SU-DHL-6 (cell line): ENCODE results near the gene TGFA.

ENCODE experiments used
- H2AFZ ChIP-seq: fragments of 200-600 bp; sonication (generic); 2 replicates; pipeline ENCODE4 v1.6.1; 2014; ENCODE audit warnings: low read depth, mild to moderate bottlenecking, moderate library complexity, mixed read lengths, antibody characterized with exemption, low read length; ENCODE audit not compliant: severe bottlenecking
- H3F3A ChIP-seq: fragments of 200-600 bp; shearing (Covaris generic); 2 replicates; pipeline ENCODE4 v1.6.0; 2016; ENCODE audit warnings: antibody characterized with exemption, mild to moderate bottlenecking; ENCODE audit not compliant: insufficient read depth
- H3K27ac ChIP-seq: fragments of 200-600 bp; sonication (generic); 2 replicates; pipeline ENCODE4 v1.5.1; 2016; ENCODE audit warnings: low read depth, mild to moderate bottlenecking, low read length, moderate library complexity, mixed read lengths
- H3K27me3 ChIP-seq: fragments of 200-600 bp; sonication (generic), shearing (Covaris generic); 2 replicates; pipeline ENCODE4 v1.6.0; 2014; ENCODE audit warnings: mild to moderate bottlenecking, low read length
- H3K36me3 ChIP-seq: fragments of 200-600 bp; sonication (generic); 2 replicates; pipeline ENCODE4 v1.6.1; 2014; ENCODE audit warnings: mild to moderate bottlenecking, low read length, mixed read lengths
- H3K4me2 ChIP-seq: fragments of 300-600, 200-600 bp; shearing (Covaris generic), sonication (generic); 2 replicates; pipeline ENCODE4 v1.6.0; 2014; ENCODE audit warnings: low read length, low read depth, mild to moderate bottlenecking; ENCODE audit not compliant: poor library complexity, severe bottlenecking
- H3K4me3 ChIP-seq: fragments of 200-600 bp; sonication (generic); 2 replicates; pipeline ENCODE4 v1.5.1; 2014; ENCODE audit warnings: antibody characterized with exemption, low read length, mild to moderate bottlenecking, mixed read lengths; ENCODE audit not compliant: insufficient read depth, poor library complexity, severe bottlenecking
- H3K79me2 ChIP-seq: fragments of 200-600 bp; sonication (generic); 2 replicates; pipeline ENCODE4 v1.6.1; 2014; ENCODE audit warnings: mild to moderate bottlenecking, low read length, moderate library complexity; ENCODE audit not compliant: insufficient read depth
- H3K9ac ChIP-seq: fragments of 200-600 bp; sonication (generic); 2 replicates; pipeline ENCODE4 v1.7.0; 2014; ENCODE audit warnings: mild to moderate bottlenecking, low read length
- H3K9me2 ChIP-seq: fragments of 200-600 bp; sonication (generic); replicated peaks from 2 replicates; pipeline ENCODE4 v1.6.1; 2014; ENCODE audit warnings: low read length; ENCODE audit not compliant: insufficient read depth
- H3K9me3 ChIP-seq: fragments of 200-600 bp; sonication (generic); 2 replicates; pipeline ENCODE4 v1.6.1; 2014; ENCODE audit warnings: low read length, mixed read lengths; ENCODE audit not compliant: insufficient read depth
- H4K20me1 ChIP-seq: fragments of 200-600 bp; sonication (generic); 2 replicates; pipeline ENCODE4 v1.6.1; 2014; ENCODE audit warnings: low read depth, mild to moderate bottlenecking, antibody characterized with exemption, low read length, moderate library complexity, mixed read lengths
- CTCF ChIP-seq: fragments of 200-600 bp; sonication (generic); IDR thresholded peaks from one replicate; pipeline ENCODE4 v1.5.1; 2017; ENCODE audit warnings: antibody characterized with exemption, mild to moderate bottlenecking, low read length, moderate library complexity; ENCODE audit not compliant: insufficient read depth, poor library complexity, severe bottlenecking
- EZH2phosphoT487 ChIP-seq: fragments of 200-600 bp; sonication (generic), shearing (Covaris generic); conservative IDR thresholded peaks from 2 replicates; pipeline ENCODE4 v1.6.1; 2018; ENCODE audit warnings: mild to moderate bottlenecking, antibody characterized with exemption, low read length, moderate library complexity, mixed read lengths

Gene TGFA

DNA sequence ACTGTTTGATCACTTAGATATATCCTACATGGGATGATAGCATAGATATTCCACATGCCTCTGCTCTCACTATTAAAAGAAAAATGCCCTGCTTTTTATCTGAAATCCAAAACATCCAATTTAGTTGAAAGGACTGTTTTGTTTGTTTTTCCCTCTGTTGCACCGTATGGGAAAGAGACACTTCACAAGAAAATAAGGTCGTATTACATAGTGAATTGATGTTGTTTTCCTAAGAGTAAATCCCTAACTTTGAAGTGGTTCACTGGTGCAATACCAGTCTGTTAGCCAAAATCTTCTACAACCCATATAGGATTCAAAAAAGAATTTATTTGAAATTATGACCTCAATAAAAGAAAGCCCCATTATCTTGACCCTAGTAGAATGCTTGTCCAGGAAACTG lies 18.1 kb downstream of the TGFA start:
- no peak for TF ChIP-seq CTCF
- TF ChIP-seq EZH2phosphoT487: no peak
- Histone ChIP-seq H3K36me3 (no peaks in the 10 kb centered on the region), H3K27me3 (no peaks in the 10 kb centered on the region), H3F3A (no peaks in the 10 kb centered on the region), H3K79me2 (no peaks in the 10 kb centered on the region), H4K20me1 (no peaks in the 10 kb centered on the region), H2AFZ (no peak overlapping the region), H3K27ac (no peak overlapping the region), H3K9me3 (no peaks in the 10 kb centered on the region), H3K9me2 (no peaks in the 10 kb centered on the region), H3K4me3 (no peak overlapping the region), H3K9ac (no peak overlapping the region), H3K4me2 (no peak overlapping the region)

DNA sequence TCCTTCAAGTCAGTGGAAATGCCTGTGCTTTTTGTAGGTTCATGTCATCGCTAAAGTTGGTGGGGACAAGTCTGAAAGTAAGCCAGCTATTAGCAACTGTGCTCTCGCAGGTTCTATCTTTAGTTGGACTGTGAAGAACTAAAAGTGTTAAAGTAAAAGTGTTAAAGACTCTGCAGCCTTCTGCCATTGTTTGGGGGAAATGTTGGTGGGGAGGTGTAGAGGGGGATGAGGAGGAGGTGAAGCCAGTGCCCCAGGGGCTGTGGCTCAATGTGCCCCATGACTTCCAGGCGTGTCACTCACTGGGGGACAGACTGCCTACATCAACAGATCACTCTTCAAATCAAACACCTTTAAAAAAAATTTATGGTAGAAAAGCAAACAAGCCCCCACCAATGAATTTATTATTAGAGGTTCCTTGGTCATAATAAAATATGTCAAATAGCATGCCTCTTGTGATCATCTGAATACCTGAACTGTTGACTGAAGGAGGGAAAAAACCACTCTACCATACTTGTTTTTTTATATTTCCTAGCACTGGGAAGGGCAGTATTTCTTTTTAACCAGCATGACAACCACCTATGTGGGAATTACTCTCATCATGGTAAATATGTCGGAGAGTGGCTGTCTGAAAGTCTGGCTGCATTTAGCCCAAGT lies 19.3 kb downstream of the TGFA start:
- no peak overlapping the region for H3K4me3 ChIP-seq
- no peaks in the 10 kb centered on the region for H3K79me2 ChIP-seq
- H3K27me3 ChIP-seq: no peaks in the 10 kb centered on the region
- H3K4me2 ChIP-seq: no peak overlapping the region
- no peaks in the 10 kb centered on the region for H3F3A ChIP-seq
- H2AFZ ChIP-seq: no peak overlapping the region
- H3K9ac ChIP-seq: no peak overlapping the region
- TF ChIP-seq CTCF: no peak
- no peak for TF ChIP-seq EZH2phosphoT487
- no peaks in the 10 kb centered on the region for H3K9me2 ChIP-seq
- no peaks in the 10 kb centered on the region for H4K20me1 ChIP-seq
- H3K27ac ChIP-seq: no peak overlapping the region
- no peaks in the 10 kb centered on the region for H3K9me3 ChIP-seq
- H3K36me3 ChIP-seq: no peaks in the 10 kb centered on the region

GRCh38 chr2:70532244-70532935 lies 21.2 kb downstream of the TGFA start:
- Histone ChIP-seq H3K9ac (no peak overlapping the region), H3K36me3 (no peaks in the 10 kb centered on the region), H3K9me2 (no peaks in the 10 kb centered on the region), H3K79me2 (no peaks in the 10 kb centered on the region), H4K20me1 (no peaks in the 10 kb centered on the region), H3K4me2 (no peak overlapping the region), H2AFZ (no peak overlapping the region), H3K9me3 (no peaks in the 10 kb centered on the region), H3K27ac (no peak overlapping the region), H3F3A (no peaks in the 10 kb centered on the region), H3K4me3 (no peak overlapping the region), H3K27me3 (no peaks in the 10 kb centered on the region)
- TF ChIP-seq EZH2phosphoT487 (no peak), CTCF (no peak)
